ENCODE data around the gene GNAL. TPM values are rescaled to one million over a fixed set of nuclear protein-coding genes. Genes with fewer than 3 reads are reported as not detected.

GNAL gene
- total RNA-seq, 1 donor from 2014 or later: 0.40 TPM

DNA sequence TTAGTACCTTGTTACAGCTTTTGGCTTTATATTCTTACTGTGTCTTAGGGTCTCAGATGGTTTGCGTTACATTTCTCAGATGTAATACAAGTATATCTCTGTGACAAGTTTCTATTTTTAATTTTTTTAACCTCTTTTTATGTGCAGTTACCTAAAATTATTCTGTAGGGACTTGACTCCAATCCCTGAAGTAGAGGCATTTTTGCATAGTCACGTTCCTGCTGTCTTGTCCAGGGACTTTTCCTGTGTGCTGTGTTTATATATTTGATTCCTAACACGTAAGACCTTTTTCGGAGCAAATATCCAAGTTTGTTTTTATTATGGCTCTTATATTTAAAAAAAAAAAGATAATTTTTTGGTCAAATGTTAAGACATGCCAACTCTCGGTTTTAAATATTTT, 91.0 kb downstream of the GNAL start:
- Mint-ChIP-seq H3K4me3 (no peak overlapping the region), H3K9me3 (no peaks in the 10 kb centered on the region), H3K36me3 (ENCODE audit: low read depth) (no peaks in the 10 kb centered on the region), H3K27ac (no peak overlapping the region), H3K27me3 (peaks cover 16% of the 10 kb centered on the region), H3K4me1 (no peaks in the 10 kb centered on the region)
- intact Hi-C loops (cut with micrococcal nuclease): no loop called here
- DNase-seq: no peak

DNA sequence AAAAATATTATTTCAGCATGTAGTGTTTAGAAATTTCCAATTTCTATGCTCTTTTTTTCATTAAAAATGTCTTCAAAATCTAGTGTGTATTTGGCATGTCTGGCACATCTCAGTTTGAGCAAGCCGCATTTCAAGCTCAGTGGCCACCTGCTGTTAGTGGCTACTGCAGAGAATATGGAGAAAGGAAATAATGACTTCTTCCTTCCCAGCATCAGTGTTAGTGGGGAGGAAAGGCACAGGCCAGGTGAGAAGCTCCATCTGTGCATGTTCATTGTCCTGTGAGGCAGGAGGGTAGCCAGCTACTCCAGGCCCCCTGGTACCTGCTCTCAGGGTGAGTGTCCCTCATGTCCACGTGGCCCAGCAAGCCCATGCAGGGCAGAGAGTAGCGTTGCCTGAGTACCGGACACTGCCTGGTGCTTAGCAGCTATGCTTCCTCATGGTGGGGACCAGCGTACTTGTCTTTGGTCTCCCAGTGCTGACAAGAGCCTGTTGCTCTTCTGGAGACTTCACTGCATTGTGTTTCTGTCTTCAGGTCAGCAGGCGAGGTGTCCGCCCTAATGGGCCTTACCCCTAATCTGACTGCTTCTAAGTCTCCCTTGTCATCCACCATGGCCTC, 94.8 kb downstream of the GNAL start:
- Mint-ChIP-seq H3K27me3 (peaks cover 16% of the 10 kb centered on the region), H3K9me3 (no peaks in the 10 kb centered on the region), H3K4me3 (no peak overlapping the region), H3K27ac (no peak overlapping the region), H3K4me1 (no peaks in the 10 kb centered on the region), H3K36me3 (ENCODE audit: low read depth) (no peaks in the 10 kb centered on the region)
- intact Hi-C loops (cut with micrococcal nuclease): no loop called here
- no peak for DNase-seq

DNA sequence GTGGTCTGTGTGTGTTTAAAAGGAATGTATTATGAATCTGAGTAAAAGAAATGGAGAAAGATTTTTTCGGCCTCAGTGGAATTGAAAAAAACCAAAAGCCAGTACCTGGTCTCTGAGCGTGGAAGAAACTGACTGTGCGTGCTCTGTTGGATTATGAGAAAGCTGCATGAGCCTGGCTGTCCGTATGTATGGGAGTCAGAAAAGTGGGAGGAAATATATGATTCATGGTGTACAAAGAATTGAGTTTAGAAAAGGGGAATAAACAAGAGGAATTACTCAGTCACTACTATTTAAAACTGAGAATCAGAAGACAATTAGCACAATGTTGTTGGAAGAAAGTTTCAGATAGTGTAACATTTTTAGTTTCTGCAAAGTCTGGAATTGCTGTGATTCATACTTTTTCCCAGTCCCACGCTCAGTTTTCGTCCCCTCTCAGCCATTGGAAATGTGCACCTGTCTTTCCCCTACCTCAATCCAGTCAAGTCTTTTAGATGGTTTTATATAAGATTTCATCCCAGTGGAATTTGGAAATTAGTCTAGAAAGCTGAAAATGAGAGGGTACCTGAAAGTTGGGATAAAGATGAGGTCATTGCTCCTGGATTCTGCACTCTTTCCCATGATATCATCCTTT, 95.7 kb downstream of the GNAL start:
- Mint-ChIP-seq H3K4me3 (no peak overlapping the region), H3K4me1 (no peaks in the 10 kb centered on the region), H3K27me3 (peaks cover 12% of the 10 kb centered on the region), H3K9me3 (no peaks in the 10 kb centered on the region), H3K27ac (no peak overlapping the region), H3K36me3 (ENCODE audit: low read depth) (no peaks in the 10 kb centered on the region)
- intact Hi-C loops (cut with micrococcal nuclease): no loop called here
- no peak for DNase-seq

DNA sequence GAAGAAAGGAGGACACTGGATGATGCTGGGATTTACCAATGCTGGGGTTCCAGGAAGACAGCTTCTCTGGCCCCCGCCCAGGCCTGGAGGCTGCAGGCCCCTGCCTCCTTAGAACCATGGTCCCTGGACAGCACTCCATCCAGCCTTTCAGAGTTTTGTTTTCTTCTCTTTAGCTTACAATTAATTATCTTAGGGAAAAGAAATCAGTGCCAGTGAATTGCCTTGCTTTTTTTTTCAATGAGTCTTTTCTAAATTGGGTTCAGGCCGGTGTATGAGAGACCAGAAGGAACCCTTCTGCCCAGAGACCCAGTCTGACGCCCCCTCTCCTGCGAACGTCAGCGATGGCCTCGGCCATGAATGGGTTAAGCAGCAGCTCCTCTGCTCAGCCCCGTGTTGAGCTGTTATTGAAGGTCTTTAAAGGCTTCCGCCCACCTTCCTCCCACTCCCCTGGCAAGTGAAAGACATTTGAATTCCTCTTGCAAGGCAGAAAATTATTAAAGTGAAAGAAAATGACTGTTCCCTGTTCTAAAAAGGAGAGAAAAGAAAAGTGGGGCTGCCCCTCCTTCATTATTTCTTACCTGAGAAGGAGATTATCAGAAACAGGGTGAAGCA, 96.5 kb downstream of the GNAL start:
- Mint-ChIP-seq H3K4me1 (no peaks in the 10 kb centered on the region), H3K27me3 (peaks cover 11% of the 10 kb centered on the region), H3K36me3 (ENCODE audit: low read depth) (no peaks in the 10 kb centered on the region), H3K27ac (no peak overlapping the region), H3K9me3 (no peaks in the 10 kb centered on the region), H3K4me3 (no peak overlapping the region)
- DNase-seq: no peak
- intact Hi-C loops (cut with micrococcal nuclease): no loop called here

DNA sequence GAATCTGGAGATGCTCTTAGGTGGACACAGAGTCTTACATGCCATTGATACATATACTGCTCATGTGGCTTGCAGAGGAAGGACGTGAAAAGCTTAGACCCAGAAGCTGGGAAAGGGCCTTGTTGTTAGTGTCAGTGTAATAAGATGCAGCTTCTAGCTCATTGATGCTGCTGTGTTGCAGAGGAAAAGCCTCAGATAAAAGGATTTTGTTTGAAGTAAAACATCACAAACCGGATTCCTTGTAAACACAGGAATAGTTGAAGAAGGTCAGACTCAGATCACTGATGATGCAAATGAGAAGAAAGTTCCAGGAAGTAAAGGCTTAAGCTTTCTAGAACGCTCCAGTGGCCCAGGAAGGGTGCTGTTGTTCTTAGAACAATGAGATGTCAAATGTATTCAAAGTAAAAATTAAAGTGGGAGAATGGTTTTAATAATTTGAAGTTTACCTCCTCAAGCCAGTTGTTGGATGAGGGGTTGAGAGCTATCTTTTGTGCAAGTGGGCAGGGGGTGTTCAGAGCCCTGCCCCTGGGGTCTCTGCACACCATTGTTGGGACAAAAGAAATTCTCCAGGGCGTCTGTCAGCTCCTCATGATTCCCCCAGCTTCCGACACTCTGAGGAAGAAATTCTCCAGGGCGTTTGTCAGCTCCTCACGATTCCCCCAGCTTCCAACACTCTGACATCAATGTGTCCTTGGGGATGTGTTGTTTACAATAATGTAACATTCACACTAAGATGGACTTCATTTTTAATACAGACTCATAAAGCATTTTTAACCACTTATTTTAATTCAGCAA, 100.8 kb downstream of the GNAL start:
- no peak overlapping the region for H3K4me3 Mint-ChIP-seq
- intact Hi-C loops (cut with micrococcal nuclease): no loop called here
- no peak overlapping the region for H3K27ac Mint-ChIP-seq
- H3K27me3 Mint-ChIP-seq: peaks cover 3% of the 10 kb centered on the region
- H3K9me3 Mint-ChIP-seq: no peaks in the 10 kb centered on the region
- no peaks in the 10 kb centered on the region for H3K36me3 Mint-ChIP-seq (ENCODE audit: low read depth)
- DNase-seq: no peak
- no peaks in the 10 kb centered on the region for H3K4me1 Mint-ChIP-seq

DNA sequence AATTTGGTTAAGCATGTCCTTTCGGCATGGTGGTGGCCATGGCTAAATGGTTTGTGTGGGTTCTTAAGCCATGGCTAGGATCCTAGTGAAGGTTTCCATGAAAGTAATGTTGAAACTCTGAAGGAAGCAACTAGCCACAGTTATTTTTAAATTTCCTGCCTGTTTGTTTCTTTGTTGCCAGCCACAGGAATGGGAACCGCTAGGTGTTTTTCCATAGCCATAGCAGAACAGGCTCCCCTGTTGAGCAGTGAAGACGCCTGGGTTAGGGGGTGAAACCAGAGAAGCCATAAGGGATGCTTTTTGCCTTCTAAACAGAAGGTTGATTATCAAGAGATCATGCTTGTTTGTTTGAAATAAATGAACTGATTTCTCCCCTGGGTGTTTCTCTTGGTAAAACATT, 102.1 kb downstream of the GNAL start:
- H3K36me3 Mint-ChIP-seq (ENCODE audit: low read depth): no peaks in the 10 kb centered on the region
- intact Hi-C loops (cut with micrococcal nuclease): no loop called here
- H3K4me1 Mint-ChIP-seq: no peaks in the 10 kb centered on the region
- H3K9me3 Mint-ChIP-seq: no peaks in the 10 kb centered on the region
- DNase-seq: no peak
- no peak overlapping the region for H3K27ac Mint-ChIP-seq
- H3K4me3 Mint-ChIP-seq: no peak overlapping the region
- H3K27me3 Mint-ChIP-seq: peaks cover under 1% of the 10 kb centered on the region

DNA sequence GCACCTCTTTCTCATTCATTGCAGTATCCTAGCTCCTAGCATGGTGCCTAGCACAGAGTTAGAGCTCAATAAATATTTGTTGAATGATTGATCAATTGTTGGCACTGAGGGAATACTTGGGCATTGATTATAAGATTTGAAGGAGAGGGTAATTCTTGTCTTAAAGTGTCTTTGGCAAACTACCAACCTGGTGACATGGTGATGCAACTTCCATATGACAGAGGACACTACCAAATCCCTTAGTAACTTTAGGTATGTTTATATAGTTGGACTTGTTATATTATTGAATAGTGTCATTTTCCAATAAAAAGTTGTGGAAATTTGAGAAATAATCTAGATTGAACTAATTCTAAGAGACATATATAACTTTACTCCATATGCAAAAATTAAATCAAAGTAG, 103.6 kb downstream of the GNAL start:
- Mint-ChIP-seq H3K27ac (no peak overlapping the region), H3K4me3 (no peak overlapping the region), H3K27me3 (no peaks in the 10 kb centered on the region), H3K4me1 (no peaks in the 10 kb centered on the region), H3K9me3 (no peaks in the 10 kb centered on the region), H3K36me3 (ENCODE audit: low read depth) (no peaks in the 10 kb centered on the region)
- intact Hi-C loops (cut with micrococcal nuclease): no loop called here
- no peak for DNase-seq

DNA sequence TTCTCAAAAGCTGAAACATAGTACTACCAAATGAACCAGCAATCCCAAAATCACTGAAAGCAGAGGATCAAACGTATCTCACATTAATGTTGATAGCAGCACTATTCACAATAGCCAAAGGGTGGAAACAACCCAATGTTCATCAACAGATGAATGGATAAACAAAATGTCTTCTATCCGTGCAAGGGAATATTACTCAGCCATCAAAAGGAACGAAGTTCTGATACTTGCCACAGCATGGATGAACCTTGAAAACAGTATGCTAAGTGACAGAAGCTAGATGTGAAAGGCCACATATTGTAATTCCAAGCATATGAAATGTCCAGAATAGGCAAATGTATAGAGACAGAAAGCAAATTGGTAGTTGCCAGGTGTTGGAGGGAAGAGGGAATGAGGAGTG, 105.1 kb downstream of the GNAL start:
- Mint-ChIP-seq H3K9me3 (no peaks in the 10 kb centered on the region), H3K36me3 (ENCODE audit: low read depth) (no peaks in the 10 kb centered on the region), H3K4me1 (no peaks in the 10 kb centered on the region), H3K27ac (no peak overlapping the region), H3K27me3 (no peaks in the 10 kb centered on the region), H3K4me3 (no peak overlapping the region)
- intact Hi-C loops (cut with micrococcal nuclease): no loop called here
- no peak for DNase-seq

DNA sequence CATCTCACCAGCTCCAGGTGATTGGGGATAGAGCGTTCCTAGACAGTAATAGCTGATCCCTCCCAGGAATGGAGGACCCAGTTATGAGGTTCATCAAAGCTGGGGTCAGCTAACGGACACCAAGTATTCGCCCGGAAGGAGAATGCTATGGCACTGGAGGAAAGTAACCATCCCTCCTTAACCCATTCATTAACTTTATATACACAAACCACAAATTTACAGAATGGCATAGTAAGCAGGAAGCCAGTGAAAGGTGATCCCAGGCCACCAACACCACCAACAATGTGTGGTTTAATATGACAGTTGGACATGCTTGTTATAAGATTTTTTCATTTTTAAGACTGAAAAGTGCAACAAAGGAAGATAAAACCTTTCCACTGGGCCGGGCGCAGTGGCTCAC, 106.9 kb downstream of the GNAL start:
- Mint-ChIP-seq H3K4me1 (peaks cover 2% of the 10 kb centered on the region), H3K27me3 (no peaks in the 10 kb centered on the region), H3K36me3 (ENCODE audit: low read depth) (no peaks in the 10 kb centered on the region), H3K27ac (no peak overlapping the region), H3K4me3 (no peak overlapping the region), H3K9me3 (no peaks in the 10 kb centered on the region)
- intact Hi-C loops (cut with micrococcal nuclease): no loop called here
- no peak for DNase-seq

DNA sequence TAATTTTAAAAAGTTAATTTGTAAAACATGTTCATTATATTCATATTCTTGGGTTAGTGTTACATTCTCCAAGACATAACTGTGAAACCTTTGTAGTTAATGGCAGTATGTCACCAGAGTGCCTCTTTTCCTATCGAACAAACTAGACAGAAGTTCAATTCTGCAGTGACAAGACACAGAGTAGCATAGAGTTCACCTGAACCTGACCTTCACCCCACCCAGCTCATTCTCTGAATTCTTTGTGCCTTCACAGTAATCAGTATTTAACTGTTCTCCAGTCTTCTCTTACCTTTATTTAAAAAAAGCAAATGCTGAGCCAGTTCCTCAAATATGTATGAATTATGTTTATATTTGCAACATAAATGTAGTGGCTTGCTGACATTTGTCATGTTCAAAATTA, 109.2 kb downstream of the GNAL start:
- intact Hi-C loops (cut with micrococcal nuclease): no loop called here
- H3K4me3 Mint-ChIP-seq: no peak overlapping the region
- no peaks in the 10 kb centered on the region for H3K9me3 Mint-ChIP-seq
- no peak for DNase-seq
- peaks cover 4% of the 10 kb centered on the region for H3K4me1 Mint-ChIP-seq
- no peaks in the 10 kb centered on the region for H3K27me3 Mint-ChIP-seq
- no peaks in the 10 kb centered on the region for H3K36me3 Mint-ChIP-seq (ENCODE audit: low read depth)
- no peak overlapping the region for H3K27ac Mint-ChIP-seq

DNA sequence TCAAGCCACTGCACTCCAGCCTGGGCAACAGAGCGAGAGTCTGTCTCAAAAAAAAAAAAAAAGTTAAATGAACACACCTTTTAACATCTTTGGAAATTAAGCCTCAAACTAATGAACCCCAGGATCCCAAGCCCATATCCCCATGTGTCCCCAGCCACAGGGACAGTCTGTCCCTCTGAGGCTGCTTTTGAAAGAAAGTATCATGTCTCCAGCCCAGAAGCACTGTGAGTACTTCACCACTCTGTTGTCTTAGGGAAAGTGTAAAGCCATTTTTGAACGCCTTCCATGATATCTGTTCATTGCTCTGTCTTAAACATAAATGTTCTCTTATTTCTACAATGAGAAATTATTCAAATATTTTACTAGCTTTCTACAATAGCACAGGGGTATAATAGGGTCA, 110.0 kb downstream of the GNAL start:
- Mint-ChIP-seq H3K4me1 (peaks cover 4% of the 10 kb centered on the region), H3K9me3 (no peaks in the 10 kb centered on the region), H3K27me3 (no peaks in the 10 kb centered on the region), H3K36me3 (ENCODE audit: low read depth) (no peaks in the 10 kb centered on the region), H3K27ac (no peak overlapping the region), H3K4me3 (no peak overlapping the region)
- intact Hi-C loops (cut with micrococcal nuclease): no loop called here
- no peak for DNase-seq

DNA sequence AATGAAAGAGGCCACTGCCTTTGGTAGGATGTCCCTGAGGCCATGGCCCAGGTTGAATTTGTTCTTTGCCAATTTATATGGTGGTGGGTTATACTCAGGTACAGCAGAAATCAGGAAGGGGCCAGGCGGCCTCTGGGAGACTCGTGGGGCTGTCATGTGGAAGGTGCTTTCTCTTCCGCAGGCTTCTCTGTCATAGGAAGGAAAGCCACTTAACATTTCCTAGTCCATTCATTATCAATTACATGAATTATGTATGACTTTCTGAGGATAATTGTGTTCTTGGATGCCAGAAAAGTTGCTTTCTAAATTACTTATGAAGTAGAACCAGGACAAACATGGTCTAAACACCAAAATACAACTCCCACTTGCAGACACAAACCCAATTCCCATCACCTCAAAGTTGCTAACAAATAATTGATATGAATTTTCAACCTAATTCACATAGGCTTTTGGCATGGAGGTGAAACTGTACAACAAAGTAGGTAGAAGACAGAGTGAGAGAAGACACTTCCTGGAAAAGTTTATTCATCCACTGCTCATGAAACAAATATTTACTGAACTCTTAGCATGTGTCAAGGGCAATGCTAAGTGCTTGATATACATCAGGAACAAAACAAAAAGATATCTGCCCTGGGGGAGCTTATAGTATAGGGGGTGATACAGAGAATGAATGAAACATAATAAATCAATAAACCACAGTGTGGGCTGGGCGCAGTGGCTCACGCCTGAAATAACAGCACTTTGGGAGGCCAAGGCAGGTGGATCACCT, 111.7 kb downstream of the GNAL start:
- Mint-ChIP-seq H3K36me3 (ENCODE audit: low read depth) (no peaks in the 10 kb centered on the region), H3K4me1 (peaks cover 4% of the 10 kb centered on the region)

DNA sequence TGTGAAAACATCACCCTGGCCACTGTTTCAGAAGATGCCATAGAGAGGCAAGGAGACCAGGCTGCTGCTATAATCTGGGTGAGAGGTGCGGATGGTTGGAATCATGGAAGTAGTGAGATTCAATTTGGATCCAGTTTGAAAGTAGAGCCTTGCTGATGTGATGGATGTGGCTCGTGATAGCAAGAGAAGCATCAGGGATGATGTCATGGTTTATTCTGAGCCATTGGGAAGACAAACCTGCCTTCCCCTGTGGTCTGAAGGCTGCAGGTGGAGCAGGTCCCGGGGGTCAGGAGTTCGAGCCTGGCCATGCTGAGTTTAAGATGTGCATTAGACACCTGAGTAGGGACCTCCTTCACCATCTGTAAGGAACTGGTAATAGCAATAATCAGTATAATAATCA, 112.5 kb downstream of the GNAL start:
- intact Hi-C loops (cut with micrococcal nuclease): no loop called here
- DNase-seq: no peak
- Mint-ChIP-seq H3K9me3 (no peaks in the 10 kb centered on the region), H3K4me1 (peaks cover 4% of the 10 kb centered on the region), H3K27me3 (peaks cover 3% of the 10 kb centered on the region), H3K4me3 (no peak overlapping the region), H3K36me3 (ENCODE audit: low read depth) (no peaks in the 10 kb centered on the region), H3K27ac (no peak overlapping the region)

More for the DNA sequence above, 111.7 kb downstream of the GNAL start:
- peaks cover under 1% of the 10 kb centered on the region for H3K27me3 Mint-ChIP-seq
- no peak for DNase-seq
- no peak overlapping the region for H3K4me3 Mint-ChIP-seq
- H3K9me3 Mint-ChIP-seq: no peaks in the 10 kb centered on the region
- H3K27ac Mint-ChIP-seq: no peak overlapping the region
- intact Hi-C loops (cut with micrococcal nuclease): no loop called here

DNA sequence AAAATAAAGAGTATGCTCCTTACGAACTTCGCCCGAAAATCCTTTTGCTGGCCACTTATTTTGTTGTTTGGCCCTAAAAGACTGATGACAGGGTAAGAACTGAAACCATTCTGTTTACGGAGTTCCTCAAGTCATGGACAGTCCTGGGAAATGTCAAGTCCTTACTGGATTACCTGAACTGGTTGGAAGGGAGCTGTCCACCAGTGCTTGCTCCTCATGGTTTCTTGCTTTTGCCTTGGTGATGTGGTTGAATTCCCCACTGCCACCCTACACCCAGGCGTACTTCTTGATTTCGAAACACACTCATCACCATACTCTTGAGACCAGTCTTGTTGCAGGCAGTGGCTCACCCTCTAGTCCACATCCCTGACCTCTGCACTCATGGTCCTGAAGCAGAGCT, 113.1 kb downstream of the GNAL start:
- Mint-ChIP-seq H3K4me3 (no peak overlapping the region), H3K9me3 (no peaks in the 10 kb centered on the region), H3K36me3 (ENCODE audit: low read depth) (no peaks in the 10 kb centered on the region), H3K4me1 (peaks cover 4% of the 10 kb centered on the region), H3K27me3 (peaks cover 3% of the 10 kb centered on the region), H3K27ac (no peak overlapping the region)
- intact Hi-C loops (cut with micrococcal nuclease): no loop called here
- no peak for DNase-seq
